ENCODE data around the gene ZNF132. TPM values are rescaled to one million over a fixed set of nuclear protein-coding genes. Genes with fewer than 3 reads are reported as not detected.
"Not testable (repeated sequence)": the region's sequence is repeated elsewhere in the genome, so short reads cannot be mapped to it uniquely, and the experiment has no call there.

The ZNF132 gene
- total RNA-seq, 4 donors from 2014 or later = 2.2 to 4.5 (median 2.8) TPM

GRCh38 chr19:58475714-58476497, 36.0 kb upstream of the ZNF132 start, which contains the start of gene ZNF446:
Gene ZNF446 (plus strand): TSS chr19:58476352. CDS start chr19:58477219, 867 bp downstream.
- TF ChIP-seq CTCF (IDR thresholded peaks at IDR 0.05) (no peak), POLR2A (IDR thresholded peaks at IDR 0.05) (no peak)
- intact Hi-C loops (cut with DNase I; ENCODE audit: low total_unique reads) = no loop called here
- peak; percentile 98 to 99 for DNase-seq (ENCODE audit: low spot score in 2 of 2)
- peak within 1 kb of the TSS; percentile 34 for H3K4me3 ChIP-seq (ENCODE audit: low read depth, poor library complexity, severe bottlenecking)
- WGBS, 2 donors = 0 to 1% methylated on average over 27 to 53 of the region's 64 CpGs

GRCh38 chr19:58474997-58475713, 35.2 kb upstream of the ZNF132 start:
- DNase-seq (ENCODE audit: low spot score in 2 of 2) = no peak
- peak overlapping the region; percentile 34 for H3K4me3 ChIP-seq (ENCODE audit: low read depth, poor library complexity, severe bottlenecking)
- intact Hi-C loops (cut with DNase I; ENCODE audit: low total_unique reads) = no loop called here
- WGBS, 2 donors = 22 to 30% methylated on average over 21 to 27 of the region's 27 CpGs
- no peak for TF ChIP-seq CTCF (IDR thresholded peaks at IDR 0.05)
- no peak for TF ChIP-seq POLR2A (IDR thresholded peaks at IDR 0.05)

GRCh38 chr19:58474291-58474996, 34.5 kb upstream of the ZNF132 start:
- no peak for TF ChIP-seq CTCF (IDR thresholded peaks at IDR 0.05)
- no peak for TF ChIP-seq POLR2A (IDR thresholded peaks at IDR 0.05)
- intact Hi-C loops (cut with DNase I; ENCODE audit: low total_unique reads) = no loop called here
- WGBS, 2 donors = 83% methylated on average over 12 of the region's 12 CpGs
- no peak overlapping the region for H3K4me3 ChIP-seq (ENCODE audit: low read depth, poor library complexity, severe bottlenecking)
- DNase-seq (ENCODE audit: low spot score in 2 of 2) = no peak

- DNase-seq (ENCODE audit: low spot score in 2 of 2) = no peak
- intact Hi-C loops (cut with DNase I; ENCODE audit: low total_unique reads) = no loop called here
- H3K4me3 ChIP-seq (ENCODE audit: low read depth, poor library complexity, severe bottlenecking) = no peak overlapping the region
- TF ChIP-seq POLR2A (IDR thresholded peaks at IDR 0.05) = no peak
- TF ChIP-seq CTCF (IDR thresholded peaks at IDR 0.05) = no peak
These were observed 33.8 kb upstream of the ZNF132 start for GRCh38 chr19:58473775-58474174.

GRCh38 chr19:58471736-58472135, 31.8 kb upstream of the ZNF132 start:
- no peak overlapping the region for H3K4me3 ChIP-seq (ENCODE audit: low read depth, poor library complexity, severe bottlenecking)
- TF ChIP-seq POLR2A (IDR thresholded peaks at IDR 0.05) = no peak
- TF ChIP-seq CTCF (IDR thresholded peaks at IDR 0.05) = no peak
- 95 to 96% methylated on average over 35 to 36 of the region's 39 CpGs for WGBS, 2 donors
- intact Hi-C loops (cut with DNase I; ENCODE audit: low total_unique reads) = no loop called here
- DNase-seq (ENCODE audit: low spot score in 2 of 2) = no peak

GRCh38 chr19:58470837-58471543, 31.0 kb upstream of the ZNF132 start:
- WGBS, 2 donors = 88 to 94% methylated on average over 17 to 26 of the region's 53 CpGs
- intact Hi-C loops (cut with DNase I; ENCODE audit: low total_unique reads) = not testable (repeated sequence)

More at GRCh38 chr19:58470837-58471543, 31.0 kb upstream of the ZNF132 start:
- not testable (repeated sequence) for DNase-seq (ENCODE audit: low spot score in 2 of 2); H3K4me3 ChIP-seq (ENCODE audit: low read depth, poor library complexity, severe bottlenecking)
